ENCODE results near the gene WDR90.

WDR90 gene

DNA sequence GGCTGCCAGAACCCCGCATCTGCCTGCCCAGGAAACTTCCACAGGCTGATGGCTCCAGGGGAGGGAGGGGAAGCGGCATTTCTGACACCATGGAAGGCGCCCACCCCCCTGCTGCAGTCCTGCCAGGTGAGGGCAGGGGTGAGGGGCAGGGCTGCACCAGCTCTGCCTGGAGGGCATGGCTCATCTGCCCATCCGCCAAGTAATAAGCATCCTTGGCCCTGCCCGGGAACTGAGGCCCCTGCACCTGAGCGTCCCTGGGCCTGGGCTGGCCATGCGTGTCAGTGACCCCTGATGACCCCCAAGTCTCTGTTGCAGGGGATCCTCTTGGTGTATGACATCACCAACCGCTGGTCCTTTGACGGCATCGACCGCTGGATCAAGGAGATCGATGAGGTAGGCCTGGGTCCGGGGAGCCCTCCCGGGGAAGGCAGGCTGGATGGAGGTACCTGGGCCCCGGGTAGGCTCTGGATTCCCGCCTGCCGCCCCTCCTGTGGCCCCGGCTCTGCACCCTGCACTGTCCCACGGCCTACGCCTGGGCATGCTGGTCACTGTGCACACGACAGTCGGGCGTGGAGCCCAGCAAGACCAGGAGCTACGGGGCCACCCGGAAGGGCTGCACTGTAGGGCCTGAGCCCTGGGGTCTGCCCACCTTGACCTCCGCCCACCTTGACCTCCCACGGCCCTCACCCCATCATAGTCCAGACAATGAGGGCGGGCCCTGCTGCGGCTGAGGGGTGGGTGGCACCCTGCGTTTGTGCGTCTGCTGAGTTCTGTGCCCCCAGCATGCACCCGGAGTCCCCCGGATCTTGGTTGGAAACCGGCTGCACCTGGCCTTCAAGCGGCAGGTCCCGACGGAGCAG, 23.8 kb upstream of the WDR90 start:
- in situ Hi-C loops (cut with MboI; ENCODE audit: low pct_unique_long_range_greater_than_20kb, low sequenced_read_pairs) = no loop called here
- DNase-seq = no peak

DNA sequence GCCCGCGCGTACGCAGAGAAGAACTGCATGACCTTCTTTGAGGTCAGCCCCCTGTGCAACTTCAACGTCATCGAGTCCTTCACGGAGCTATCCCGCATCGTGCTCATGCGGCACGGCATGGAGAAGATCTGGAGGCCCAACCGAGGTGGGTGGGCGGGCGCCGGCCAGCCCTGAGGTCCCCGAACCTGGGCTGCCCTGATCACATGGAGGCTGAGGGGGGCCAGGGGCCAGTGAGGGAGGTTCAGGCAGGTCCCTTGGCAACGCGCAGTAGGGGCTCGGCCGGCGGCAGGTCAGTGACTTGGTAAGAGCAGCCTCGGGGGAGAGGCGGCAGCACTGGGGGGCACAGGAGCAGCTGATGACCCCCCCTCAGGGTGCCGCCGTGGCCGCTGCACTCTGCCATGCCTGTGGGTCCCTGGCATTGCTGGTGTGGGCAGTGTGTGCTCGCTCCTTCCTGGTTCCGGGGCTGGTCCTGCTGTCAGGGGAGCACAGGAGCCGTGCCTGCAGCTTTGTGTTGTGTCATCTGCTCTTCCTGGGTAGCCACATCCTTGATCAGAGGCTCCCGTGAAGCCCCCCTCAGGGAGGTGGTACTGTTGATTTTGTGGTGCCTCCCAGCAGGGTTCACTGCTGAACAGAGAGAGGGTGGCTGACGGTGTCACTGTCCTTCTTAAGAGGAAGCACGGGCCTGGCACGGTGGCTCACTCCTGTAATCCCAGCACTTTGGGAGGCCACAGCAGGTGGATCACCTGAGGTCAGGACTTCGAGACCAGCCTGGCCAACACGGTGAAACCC, 23.0 kb upstream of the WDR90 start:
- in situ Hi-C loops (cut with MboI; ENCODE audit: low pct_unique_long_range_greater_than_20kb, low sequenced_read_pairs) = no loop called here
- no peak for DNase-seq

DNA sequence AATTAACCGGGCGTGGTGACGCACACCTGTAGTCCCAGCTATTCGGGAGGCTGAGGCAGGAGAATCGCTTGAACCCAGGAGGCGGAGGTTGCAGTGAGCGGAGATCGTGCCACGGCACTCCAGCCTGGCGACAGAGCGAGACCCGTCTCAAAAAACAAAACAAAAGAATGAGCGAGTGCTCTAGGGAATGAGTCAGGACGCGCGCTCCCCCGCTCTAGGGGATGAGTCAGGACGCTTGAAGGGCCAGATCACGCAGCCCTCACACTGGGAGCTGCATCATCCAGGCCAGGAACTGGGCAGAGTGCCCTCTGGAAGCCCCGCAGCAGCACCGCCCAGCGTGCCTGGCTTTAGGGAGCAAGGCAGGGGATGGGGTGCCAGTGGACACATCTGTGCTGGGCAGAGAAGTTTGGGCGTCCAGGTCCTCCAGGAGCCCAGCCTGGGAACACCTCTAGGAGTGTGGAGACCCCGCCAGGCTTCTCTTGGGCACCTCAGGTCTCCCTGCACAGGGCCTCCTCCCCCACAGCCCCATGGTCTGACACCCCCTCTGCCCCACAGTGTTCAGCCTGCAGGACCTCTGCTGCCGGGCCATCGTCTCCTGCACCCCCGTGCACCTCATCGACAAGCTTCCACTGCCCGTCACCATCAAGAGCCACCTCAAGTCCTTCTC, 22.2 kb upstream of the WDR90 start:
- in situ Hi-C loops (cut with MboI; ENCODE audit: low pct_unique_long_range_greater_than_20kb, low sequenced_read_pairs) = no loop called here
- DNase-seq = no peak

DNA sequence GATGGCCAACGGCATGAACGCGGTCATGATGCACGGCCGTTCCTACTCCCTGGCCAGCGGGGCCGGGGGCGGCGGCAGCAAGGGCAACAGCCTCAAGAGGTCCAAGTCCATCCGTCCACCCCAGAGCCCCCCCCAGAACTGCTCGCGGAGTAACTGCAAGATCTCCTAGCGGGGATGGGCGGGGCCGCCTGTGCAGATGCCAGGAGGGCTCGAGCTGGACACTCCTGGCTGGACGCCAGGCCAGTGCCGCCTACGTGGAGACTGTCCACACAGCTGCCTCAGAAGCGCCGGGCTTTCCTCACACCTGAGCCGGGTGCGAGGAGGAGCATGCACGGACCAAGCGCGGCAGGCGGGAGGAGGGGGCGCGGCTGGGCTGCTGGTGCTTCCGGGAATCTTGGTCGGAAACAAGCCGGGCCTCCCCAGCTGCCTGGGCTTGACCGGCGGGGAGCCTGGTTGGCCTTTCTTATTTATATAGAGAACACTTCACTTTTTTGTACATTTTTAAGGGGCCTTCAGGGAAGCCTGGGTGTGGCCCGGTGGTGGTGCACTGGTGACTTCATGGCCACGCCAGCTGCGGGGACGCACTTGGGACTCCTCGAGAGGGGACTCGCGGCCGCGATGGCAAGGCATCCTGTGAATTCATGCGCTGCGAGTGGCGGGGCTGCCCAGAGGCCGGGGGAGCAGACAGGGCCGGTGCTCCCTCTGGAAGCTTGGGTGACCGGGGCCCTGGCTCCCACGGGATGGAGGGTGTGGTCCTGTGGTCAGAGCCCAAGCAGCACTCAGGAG, 21.5 kb upstream of the WDR90 start:
- in situ Hi-C loops (cut with MboI; ENCODE audit: low pct_unique_long_range_greater_than_20kb, low sequenced_read_pairs) = no loop called here
- DNase-seq = no peak

DNA sequence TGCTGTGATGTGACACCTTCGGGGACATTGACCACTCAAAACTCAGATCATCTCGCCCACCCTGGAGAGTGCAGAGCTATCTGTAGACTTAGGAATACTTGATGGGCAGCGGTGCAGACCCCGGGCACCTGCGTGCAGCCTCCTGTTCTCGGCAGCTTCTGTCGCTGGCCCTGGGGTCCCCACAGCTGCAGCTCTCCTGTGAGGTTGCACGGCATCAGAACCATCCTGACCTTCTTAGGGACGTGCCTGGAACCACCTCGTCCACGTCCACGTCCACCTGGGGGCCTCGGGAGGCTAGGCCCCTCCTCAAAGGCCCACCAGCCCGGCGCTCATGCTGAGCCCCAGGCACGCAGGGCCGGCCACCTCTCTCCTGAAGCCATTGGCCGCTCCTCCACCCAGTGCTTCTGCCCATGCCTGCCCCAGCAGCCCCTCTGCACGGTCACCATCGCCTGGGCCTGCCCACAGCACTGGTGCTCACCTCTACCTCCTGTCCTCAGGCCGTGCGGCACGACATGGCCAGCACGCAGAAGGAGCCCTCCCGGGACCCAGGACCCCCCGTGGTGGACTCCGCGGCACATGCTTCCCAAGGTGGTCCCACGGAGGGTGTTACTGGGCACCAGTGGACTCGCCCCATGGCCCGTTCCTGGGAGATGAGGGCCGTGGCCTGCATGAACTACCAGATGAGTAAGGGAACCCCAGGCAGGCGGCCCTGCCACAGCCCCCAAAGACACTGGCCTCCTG, 20.7 kb upstream of the WDR90 start:
- in situ Hi-C loops (cut with MboI; ENCODE audit: low pct_unique_long_range_greater_than_20kb, low sequenced_read_pairs) = no loop called here
- DNase-seq = no peak

DNA sequence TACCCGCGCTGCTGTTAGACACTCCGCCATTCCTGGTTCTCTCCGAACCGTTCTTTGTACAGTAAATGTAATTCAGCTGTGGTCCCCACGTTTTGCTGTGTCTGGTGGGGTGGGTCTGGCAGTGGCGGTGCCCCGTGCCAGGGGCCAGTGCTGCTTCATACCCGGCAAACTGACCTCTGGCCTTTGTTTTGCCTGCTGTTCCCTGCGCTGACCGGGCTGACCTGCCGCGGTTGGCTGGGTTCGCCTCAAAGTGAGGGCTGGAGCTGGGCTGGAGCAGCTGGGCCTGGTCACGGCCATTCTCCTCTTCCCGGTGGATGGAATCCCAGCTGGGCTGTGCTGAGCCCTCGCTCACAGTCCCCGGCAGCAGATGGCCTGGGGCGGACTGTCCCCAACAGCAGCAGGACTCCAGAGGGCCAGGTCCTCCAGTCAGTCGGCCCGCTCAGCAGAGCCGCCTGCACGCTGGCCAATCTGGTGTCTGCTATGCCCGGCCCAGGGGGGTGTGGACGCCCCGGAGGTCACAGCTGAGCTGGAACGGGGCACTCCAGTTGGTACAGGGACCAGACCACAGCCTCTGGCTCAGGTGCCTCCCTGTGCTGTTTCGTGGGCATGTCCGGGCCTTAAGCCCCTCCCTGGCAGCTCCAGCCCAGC, 19.9 kb upstream of the WDR90 start:
- in situ Hi-C loops (cut with MboI; ENCODE audit: low pct_unique_long_range_greater_than_20kb, low sequenced_read_pairs) = no loop called here
- no peak for DNase-seq

DNA sequence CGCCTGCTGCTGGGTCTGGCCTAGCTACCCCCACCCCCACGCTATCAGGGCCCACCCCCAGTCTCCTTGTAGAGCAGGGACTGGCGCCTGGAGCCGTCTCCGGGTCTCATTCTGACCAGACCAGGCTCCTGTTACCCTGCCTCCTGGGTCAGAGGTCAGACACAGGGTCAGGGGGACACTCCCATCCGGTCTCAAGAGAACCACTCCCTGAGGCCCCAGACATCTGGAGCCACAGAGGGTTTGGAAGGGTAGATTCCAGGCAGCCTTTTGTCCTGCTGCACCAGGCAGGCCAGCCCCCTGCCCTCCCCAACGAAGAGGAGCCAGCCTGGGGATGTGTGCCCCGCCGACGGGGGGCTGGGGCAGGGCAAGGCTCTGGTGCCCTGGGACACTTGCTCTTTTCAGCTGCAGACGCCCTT, 19.3 kb upstream of the WDR90 start:
- DNase-seq = no peak
- in situ Hi-C loops (cut with MboI; ENCODE audit: low pct_unique_long_range_greater_than_20kb, low sequenced_read_pairs) = no loop called here

GRCh38 chr16:630249-630814, 18.8 kb upstream of the WDR90 start:
- in situ Hi-C loops (cut with MboI; ENCODE audit: low pct_unique_long_range_greater_than_20kb, low sequenced_read_pairs) = no loop called here

DNA sequence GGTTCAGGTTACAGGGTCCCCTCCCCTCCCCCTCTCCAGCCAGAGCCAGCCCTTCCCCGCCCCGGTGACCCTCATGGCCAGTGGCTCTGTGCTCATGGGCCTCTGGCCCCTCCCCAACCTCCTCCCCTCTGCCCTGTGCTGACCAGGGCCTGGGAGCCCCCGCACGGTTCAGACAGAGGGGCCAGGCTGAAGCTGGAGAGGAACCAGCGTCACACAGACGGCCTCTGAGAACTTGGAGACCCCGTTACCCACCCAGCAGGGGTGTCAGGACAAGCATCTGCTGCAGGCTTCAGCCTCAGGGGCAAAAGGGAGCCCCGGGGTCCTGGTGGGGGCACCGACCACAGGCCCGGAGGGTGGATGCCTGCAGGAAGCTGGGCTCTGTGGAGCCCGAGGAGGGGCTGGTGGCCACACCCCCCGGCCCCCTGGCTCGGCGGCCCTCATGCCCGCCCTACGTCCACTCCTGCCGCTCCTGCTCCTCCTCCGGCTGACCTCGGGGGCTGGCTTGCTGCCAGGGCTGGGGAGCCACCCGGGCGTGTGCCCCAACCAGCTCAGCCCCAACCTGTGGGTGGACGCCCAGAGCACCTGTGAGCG, 18.3 kb upstream of the WDR90 start, which contains the start of gene WFIKKN1:
Gene WFIKKN1 (plus strand): TSS at position 171 of the 591 bp plus-strand sequence. CDS start 269 bp downstream, at position 440.
- in situ Hi-C loops (cut with MboI; ENCODE audit: low pct_unique_long_range_greater_than_20kb, low sequenced_read_pairs) = no loop called here
- no peak for DNase-seq

More at GRCh38 chr16:630249-630814, 18.8 kb upstream of the WDR90 start:
- DNase-seq = no peak

- in situ Hi-C loops (cut with MboI; ENCODE audit: low pct_unique_long_range_greater_than_20kb, low sequenced_read_pairs) = no loop called here
- DNase-seq = no peak
Measured at GRCh38 chr16:631808-632358, 17.3 kb upstream of the WDR90 start.

DNA sequence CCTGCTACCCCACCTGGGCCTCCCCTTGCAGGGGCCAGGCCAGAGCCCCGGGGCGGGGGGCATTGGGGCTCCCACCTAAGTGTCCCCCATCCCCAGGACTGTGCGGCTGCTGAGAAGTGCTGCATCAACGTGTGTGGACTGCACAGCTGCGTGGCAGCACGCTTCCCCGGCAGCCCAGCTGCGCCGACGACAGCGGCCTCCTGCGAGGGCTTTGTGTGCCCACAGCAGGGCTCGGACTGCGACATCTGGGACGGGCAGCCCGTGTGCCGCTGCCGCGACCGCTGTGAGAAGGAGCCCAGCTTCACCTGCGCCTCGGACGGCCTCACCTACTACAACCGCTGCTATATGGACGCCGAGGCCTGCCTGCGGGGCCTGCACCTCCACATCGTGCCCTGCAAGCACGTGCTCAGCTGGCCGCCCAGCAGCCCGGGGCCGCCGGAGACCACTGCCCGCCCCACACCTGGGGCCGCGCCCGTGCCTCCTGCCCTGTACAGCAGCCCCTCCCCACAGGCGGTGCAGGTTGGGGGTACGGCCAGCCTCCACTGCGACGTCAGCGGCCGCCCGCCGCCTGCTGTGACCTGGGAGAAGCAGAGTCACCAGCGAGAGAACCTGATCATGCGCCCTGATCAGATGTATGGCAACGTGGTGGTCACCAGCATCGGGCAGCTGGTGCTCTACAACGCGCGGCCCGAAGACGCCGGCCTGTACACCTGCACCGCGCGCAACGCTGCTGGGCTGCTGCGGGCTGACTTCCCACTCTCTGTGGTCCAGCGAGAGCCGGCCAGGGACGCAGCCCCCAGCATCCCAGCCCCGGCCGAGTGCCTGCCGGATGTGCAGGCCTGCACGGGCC, 16.5 kb upstream of the WDR90 start:
- DNase-seq = no peak
- in situ Hi-C loops (cut with MboI; ENCODE audit: low pct_unique_long_range_greater_than_20kb, low sequenced_read_pairs) = no loop called here

DNA sequence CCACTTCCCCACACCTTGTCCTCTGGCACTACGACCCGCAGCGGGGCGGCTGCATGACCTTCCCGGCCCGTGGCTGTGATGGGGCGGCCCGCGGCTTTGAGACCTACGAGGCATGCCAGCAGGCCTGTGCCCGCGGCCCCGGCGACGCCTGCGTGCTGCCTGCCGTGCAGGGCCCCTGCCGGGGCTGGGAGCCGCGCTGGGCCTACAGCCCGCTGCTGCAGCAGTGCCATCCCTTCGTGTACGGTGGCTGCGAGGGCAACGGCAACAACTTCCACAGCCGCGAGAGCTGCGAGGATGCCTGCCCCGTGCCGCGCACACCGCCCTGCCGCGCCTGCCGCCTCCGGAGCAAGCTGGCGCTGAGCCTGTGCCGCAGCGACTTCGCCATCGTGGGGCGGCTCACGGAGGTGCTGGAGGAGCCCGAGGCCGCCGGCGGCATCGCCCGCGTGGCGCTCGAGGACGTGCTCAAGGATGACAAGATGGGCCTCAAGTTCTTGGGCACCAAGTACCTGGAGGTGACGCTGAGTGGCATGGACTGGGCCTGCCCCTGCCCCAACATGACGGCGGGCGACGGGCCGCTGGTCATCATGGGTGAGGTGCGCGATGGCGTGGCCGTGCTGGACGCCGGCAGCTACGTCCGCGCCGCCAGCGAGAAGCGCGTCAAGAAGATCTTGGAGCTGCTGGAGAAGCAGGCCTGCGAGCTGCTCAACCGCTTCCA, 15.7 kb upstream of the WDR90 start:
- in situ Hi-C loops (cut with MboI; ENCODE audit: low pct_unique_long_range_greater_than_20kb, low sequenced_read_pairs) = no loop called here
- DNase-seq = no peak

GRCh38 chr16:634051-634670, 15.0 kb upstream of the WDR90 start:
- in situ Hi-C loops (cut with MboI; ENCODE audit: low pct_unique_long_range_greater_than_20kb, low sequenced_read_pairs) = no loop called here
- DNase-seq = no peak

DNA sequence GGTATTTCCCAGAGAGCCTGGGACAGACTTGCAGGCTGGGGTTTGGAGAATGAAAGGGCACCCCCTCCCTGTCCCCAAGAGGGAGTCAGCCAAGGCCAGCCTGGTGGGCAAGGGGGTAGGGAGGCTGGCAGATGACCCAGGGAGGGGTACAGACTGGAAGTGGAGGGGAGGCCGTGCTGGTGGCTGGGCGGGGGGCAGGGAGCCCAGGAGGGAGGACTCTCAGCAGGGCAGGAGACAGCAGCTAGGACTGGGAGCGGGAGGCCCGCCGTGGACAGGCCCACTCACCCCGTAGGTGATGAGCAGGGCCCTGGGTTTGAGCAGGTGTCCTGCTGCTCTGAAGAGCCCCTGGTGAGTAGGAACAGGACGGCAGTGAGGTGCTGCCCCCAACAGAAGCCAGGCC, 14.2 kb upstream of the WDR90 start:
- DNase-seq = no peak
- in situ Hi-C loops (cut with MboI; ENCODE audit: low pct_unique_long_range_greater_than_20kb, low sequenced_read_pairs) = no loop called here

- DNase-seq = no peak
- in situ Hi-C loops (cut with MboI; ENCODE audit: low pct_unique_long_range_greater_than_20kb, low sequenced_read_pairs) = no loop called here
Measured at GRCh38 chr16:635573-636205, 13.5 kb upstream of the WDR90 start.

All from KBM-7 (cell line).